Tibial nerve (tissue), 4 donors: Measurements from ENCODE around the gene MRPL51.

Experiments used
- CTCF ChIP-seq, 5 experiments: fragments of 200-600 bp in 3 of 5; fragments of 450-650 bp in 2 of 5; sonication (generic) in 3 of 5; IDR thresholded peaks; one replicate each; pipeline ENCODE4 v1.5.1; 2016 to 2019; ENCODE audit warnings: antibody characterized with exemption in 5 of 5, mild to moderate bottlenecking in 3 of 5, moderate library complexity in 2 of 5
- EP300 ChIP-seq, 2 donors: sonication (generic); formaldehyde crosslinking; IDR thresholded peaks; one replicate each; pipeline ENCODE4 v1.6.1; 2017; ENCODE audit warnings: antibody characterized with exemption in 2 of 2, mild to moderate bottlenecking in 1 of 2
- POLR2A ChIP-seq, 2 donors: fragments of 450-650 bp; IDR thresholded peaks; one replicate each; pipeline ENCODE4 v1.6.1; 2017; ENCODE audit warnings: antibody characterized with exemption in 2 of 2, mild to moderate bottlenecking in 2 of 2, moderate library complexity in 2 of 2

DNA sequence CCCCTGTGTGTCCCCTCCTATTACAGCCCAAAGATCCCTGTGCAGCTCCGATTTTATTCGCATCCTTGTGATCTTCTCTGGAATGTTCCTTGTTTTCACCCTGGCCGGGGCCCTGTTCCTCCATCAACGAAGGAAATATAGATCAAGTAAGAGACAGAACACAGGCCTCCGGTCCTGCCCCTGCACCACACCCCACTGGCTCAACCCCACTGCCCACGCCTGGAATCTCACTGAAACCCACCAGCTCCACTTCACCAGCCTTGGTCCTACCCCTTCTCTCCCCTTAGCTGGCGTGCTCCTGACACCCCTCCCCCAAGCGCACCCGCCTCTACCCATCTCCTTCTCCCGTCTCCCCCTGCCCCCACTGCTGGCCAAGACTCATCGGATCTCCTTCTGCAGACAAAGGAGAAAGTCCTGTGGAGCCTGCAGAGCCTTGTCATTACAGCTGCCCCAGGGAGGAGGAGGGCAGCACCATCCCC lies 42.2 kb downstream of the MRPL51 start:
- TF ChIP-seq CTCF (IDR thresholded peaks at IDR 0.05) = no peak
- TF ChIP-seq POLR2A (IDR thresholded peaks at IDR 0.05) = no peak
- TF ChIP-seq EP300 (IDR thresholded peaks at IDR 0.05) = no peak
